Measurements from ENCODE around the gene CACNA1E. TPM values are rescaled to one million over a fixed set of nuclear protein-coding genes. Genes with fewer than 3 reads are reported as not detected.

Gene CACNA1E
- total RNA-seq, 1 donor from 2014 or later = 0.63 TPM

GRCh38 chr1:181632960-181633359 is 149.6 kb downstream of the CACNA1E start:
- DNase-seq (ENCODE audit: low spot score) = no peak

- no peak for DNase-seq (ENCODE audit: low spot score)
Observed at GRCh38 chr1:181635110-181635509, 151.8 kb downstream of the CACNA1E start.

GRCh38 chr1:181637998-181638397 is 154.7 kb downstream of the CACNA1E start:
- no peak for DNase-seq (ENCODE audit: low spot score)

GRCh38 chr1:181640956-181641355 is 157.6 kb downstream of the CACNA1E start:
- no peak for DNase-seq (ENCODE audit: low spot score)

- DNase-seq (ENCODE audit: low spot score) = no peak
Observed at GRCh38 chr1:181643631-181644030, 160.3 kb downstream of the CACNA1E start.

- no peak for DNase-seq (ENCODE audit: low spot score)
Observed at GRCh38 chr1:181645171-181645570, 161.9 kb downstream of the CACNA1E start.

GRCh38 chr1:181646710-181647109 is 163.4 kb downstream of the CACNA1E start:
- no peak for DNase-seq (ENCODE audit: low spot score)

GRCh38 chr1:181647314-181648035 is 164.2 kb downstream of the CACNA1E start:
- peak; percentile 58 for DNase-seq (ENCODE audit: low spot score)

- no peak for DNase-seq (ENCODE audit: low spot score)
Observed at GRCh38 chr1:181651276-181651675, 168.0 kb downstream of the CACNA1E start.

- DNase-seq (ENCODE audit: low spot score) = no peak
Observed at GRCh38 chr1:181655756-181656155, 172.4 kb downstream of the CACNA1E start.

GRCh38 chr1:181656491-181656890 is 173.2 kb downstream of the CACNA1E start:
- DNase-seq (ENCODE audit: low spot score) = no peak

GRCh38 chr1:181658581-181658980 is 175.3 kb downstream of the CACNA1E start:
- no peak for DNase-seq (ENCODE audit: low spot score)

- DNase-seq (ENCODE audit: low spot score) = no peak
Observed at GRCh38 chr1:181659321-181659957, 176.1 kb downstream of the CACNA1E start.

GRCh38 chr1:181660621-181661020 is 177.3 kb downstream of the CACNA1E start:
- DNase-seq (ENCODE audit: low spot score) = no peak

GRCh38 chr1:181661569-181661968 is 178.3 kb downstream of the CACNA1E start:
- no peak for DNase-seq (ENCODE audit: low spot score)

GRCh38 chr1:181662606-181663005 is 179.3 kb downstream of the CACNA1E start:
- DNase-seq (ENCODE audit: low spot score) = no peak

GRCh38 chr1:181664543-181664942 is 181.2 kb downstream of the CACNA1E start:
- no peak for DNase-seq (ENCODE audit: low spot score)

GRCh38 chr1:181669246-181669645 is 185.9 kb downstream of the CACNA1E start:
- DNase-seq (ENCODE audit: low spot score) = no peak

- DNase-seq (ENCODE audit: low spot score) = no peak
Observed at GRCh38 chr1:181674617-181675016, 191.3 kb downstream of the CACNA1E start.

- no peak for DNase-seq (ENCODE audit: low spot score)
Observed at GRCh38 chr1:181675091-181675917, 192.0 kb downstream of the CACNA1E start.

- no peak for DNase-seq (ENCODE audit: low spot score)
Observed at GRCh38 chr1:181675918-181676190, 192.5 kb downstream of the CACNA1E start.

- DNase-seq (ENCODE audit: low spot score) = peak; percentile 25
Observed at GRCh38 chr1:181676269-181676668, 193.0 kb downstream of the CACNA1E start.

- no peak for DNase-seq (ENCODE audit: low spot score)
Observed at GRCh38 chr1:181680332-181680731, 197.0 kb downstream of the CACNA1E start.

Measured in mucosa of gallbladder (tissue), 1 donor.